Right lobe of liver (tissue), 6 donors: Measurements from ENCODE around the gene CWC15. TPM values are rescaled to one million over a fixed set of nuclear protein-coding genes. Genes with fewer than 3 reads are reported as not detected.

ENCODE experiments used
- ATAC-seq, 4 donors: fragments of 200-7000 bp; cut with Tn5 transposase; one replicate each; pipeline ENCODE4 v1.9.1; 2020; ENCODE audit warnings: mild to moderate bottlenecking in 4 of 4, moderate library complexity in 4 of 4
- DNase-seq, 3 donors: peaks; one replicate each; pipeline ENCODE4 v3.0.0-alpha.2; 2020
- H3K27ac ChIP-seq, 3 donors: fragments of 200-600 bp; one replicate each; pipeline ENCODE4 v1.8.0; 2022
- H3K27me3 ChIP-seq, 2 donors: fragments of 200-600 bp; one replicate each; pipeline ENCODE4 v1.8.0; 2022
- H3K36me3 ChIP-seq, 4 donors: fragments of 200-600 bp; sonication (generic) in 1 of 4; one replicate each; pipeline versions ENCODE4 v1.5.1 to v1.8.0; 2017 to 2022; ENCODE audit warnings: control low read depth in 1 of 4
- H3K4me1 ChIP-seq, 4 donors: fragments of 200-600 bp; sonication (generic) in 1 of 4; one replicate each; pipeline versions ENCODE4 v1.5.1 to v1.8.0; 2017 to 2022; ENCODE audit warnings: control low read depth in 1 of 4
- H3K4me3 ChIP-seq, 3 donors: fragments of 200-600 bp; one replicate each; pipeline ENCODE4 v1.8.0; 2022
- H3K9me3 ChIP-seq, 4 donors: fragments of 200-600 bp; sonication (generic) in 1 of 4; one replicate each; pipeline versions ENCODE4 v1.5.1 to v1.8.0; 2017 to 2022; ENCODE audit warnings: control low read depth in 1 of 4
- POLR2A ChIP-seq: fragments of 450-650 bp; IDR thresholded peaks from one replicate; pipeline ENCODE4 v1.6.1; 2017; ENCODE audit warnings: antibody characterized with exemption, mild to moderate bottlenecking
- WGBS: methylation state at CpG from one replicate; pipeline ENCODE4 v1.1.6; 2018; ENCODE audit warnings: low coverage, low lambda C conversion rate; ENCODE audit not compliant: insufficient coverage; ENCODE audit errors: missing lambda C conversion rate; 5-methylcytosine and 5-hydroxymethylcytosine counted together
- intact Hi-C, 2 donors: fragments of 100-400 bp; cut with DNase I; formaldehyde crosslinking; loops; one replicate each; pipeline versions ENCODE4 v1.11.2 to v1.14.1; 2022
- total RNA-seq, 6 experiments: library from RNA; depleted of rRNA in 2 of 6; stranded (reverse); fragments of >200 nt in 2 of 6; fragmentation: NEBNext Ultra II Directional in 3 of 6; extraction: Animal tissue kit (Norgen Biotek cat#: 25700) in 3 of 6; gene quantifications; one replicate each; pipeline versions ENCODE4 v1.1.0 to v1.2.4, GENCODE V29; 2016 to 2023
- TF ChIP-seq, protein P1 (sequence below), 4 donors: fragments of 200-600 bp in 3 of 4; fragments of 450-650 bp in 1 of 4; IDR thresholded peaks; one replicate each; pipeline versions ENCODE4 v1.5.1 to v1.8.0; 2016 to 2022; ENCODE audit warnings: antibody characterized with exemption in 4 of 4, mild to moderate bottlenecking in 2 of 4
- donor health status: DM: no; HTN: yes; CAD: no.
- donor health status: DM: no; HTN: no; CAD: no.
- donor health status: DM: no; HTN: no; CAD: no.
- donor health status: DM: no; HTN: yes; CAD: no.
- donor health status: DM: no; HTN: yes; CAD: no.

Gene CWC15
- total RNA-seq, 6 experiments from 2014 or later = 23.5 to 31.0 (median 26.7) TPM

DNA sequence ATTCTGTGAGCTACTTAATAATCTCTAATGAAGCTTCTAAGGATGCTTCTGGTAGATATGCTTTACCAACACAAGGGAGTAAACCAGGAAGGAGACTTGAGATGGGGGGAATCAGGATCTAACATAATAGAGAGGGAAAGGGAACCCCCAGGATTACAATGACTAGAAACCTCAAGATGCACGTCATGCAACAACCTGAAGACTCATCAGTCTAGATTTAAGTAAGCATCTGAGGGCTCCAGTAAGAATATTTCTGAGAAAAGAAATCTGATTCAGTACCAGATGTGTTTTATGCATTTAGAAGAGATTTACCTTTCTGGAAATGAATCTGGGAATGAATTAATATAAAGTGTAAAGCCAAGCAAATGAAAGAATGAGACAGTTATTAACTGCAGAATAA lies 15.4 kb upstream of the CWC15 start:
- WGBS = 50% methylated on average over 1 of the region's 1 CpG
- ATAC-seq (no peak), DNase-seq (no peak)
- no peaks in the 10 kb centered on the region for H3K9me3 ChIP-seq
- no peaks in the 10 kb centered on the region for H3K36me3 ChIP-seq
- H3K4me3 ChIP-seq = no peak overlapping the region
- no peaks in the 10 kb centered on the region for H3K4me1 ChIP-seq
- intact Hi-C loops = no loop called here
- no peak overlapping the region for H3K27ac ChIP-seq
- H3K27me3 ChIP-seq = no peaks in the 10 kb centered on the region
- TF ChIP-seq POLR2A = no peak
- TF ChIP-seq, protein P1, sequence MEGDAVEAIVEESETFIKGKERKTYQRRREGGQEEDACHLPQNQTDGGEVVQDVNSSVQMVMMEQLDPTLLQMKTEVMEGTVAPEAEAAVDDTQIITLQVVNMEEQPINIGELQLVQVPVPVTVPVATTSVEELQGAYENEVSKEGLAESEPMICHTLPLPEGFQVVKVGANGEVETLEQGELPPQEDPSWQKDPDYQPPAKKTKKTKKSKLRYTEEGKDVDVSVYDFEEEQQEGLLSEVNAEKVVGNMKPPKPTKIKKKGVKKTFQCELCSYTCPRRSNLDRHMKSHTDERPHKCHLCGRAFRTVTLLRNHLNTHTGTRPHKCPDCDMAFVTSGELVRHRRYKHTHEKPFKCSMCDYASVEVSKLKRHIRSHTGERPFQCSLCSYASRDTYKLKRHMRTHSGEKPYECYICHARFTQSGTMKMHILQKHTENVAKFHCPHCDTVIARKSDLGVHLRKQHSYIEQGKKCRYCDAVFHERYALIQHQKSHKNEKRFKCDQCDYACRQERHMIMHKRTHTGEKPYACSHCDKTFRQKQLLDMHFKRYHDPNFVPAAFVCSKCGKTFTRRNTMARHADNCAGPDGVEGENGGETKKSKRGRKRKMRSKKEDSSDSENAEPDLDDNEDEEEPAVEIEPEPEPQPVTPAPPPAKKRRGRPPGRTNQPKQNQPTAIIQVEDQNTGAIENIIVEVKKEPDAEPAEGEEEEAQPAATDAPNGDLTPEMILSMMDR (IDR thresholded peaks at IDR 0.05) = no peak

DNA sequence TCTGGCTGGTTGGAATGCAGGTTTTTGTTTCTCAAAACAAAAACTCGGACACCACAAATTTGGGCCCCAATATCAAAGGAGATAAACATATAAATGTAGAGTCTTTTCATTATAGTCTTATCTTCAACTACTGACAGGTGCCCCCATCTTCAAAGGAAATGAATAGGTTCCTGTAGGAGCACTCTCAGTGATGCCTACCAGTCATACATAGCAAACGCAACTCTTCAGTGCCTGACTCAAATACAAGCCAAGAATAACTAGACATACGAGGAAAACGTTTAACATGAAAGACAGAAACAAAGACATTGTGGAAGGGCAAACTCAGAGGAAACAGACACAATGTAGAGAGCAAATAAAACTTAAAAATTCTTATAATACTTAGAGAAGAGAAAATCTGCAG lies 14.0 kb upstream of the CWC15 start:
- no peaks in the 10 kb centered on the region for H3K27me3 ChIP-seq
- no peak overlapping the region for H3K4me3 ChIP-seq
- TF ChIP-seq, protein P1 (IDR thresholded peaks at IDR 0.05) = no peak
- TF ChIP-seq POLR2A = no peak
- WGBS = 59% methylated on average over 4 of the region's 4 CpGs
- H3K9me3 ChIP-seq = no peaks in the 10 kb centered on the region
- H3K4me1 ChIP-seq = no peaks in the 10 kb centered on the region
- ATAC-seq (no peak), DNase-seq (no peak)
- intact Hi-C loops = no loop called here
- H3K36me3 ChIP-seq = no peaks in the 10 kb centered on the region
- H3K27ac ChIP-seq = no peak overlapping the region

DNA sequence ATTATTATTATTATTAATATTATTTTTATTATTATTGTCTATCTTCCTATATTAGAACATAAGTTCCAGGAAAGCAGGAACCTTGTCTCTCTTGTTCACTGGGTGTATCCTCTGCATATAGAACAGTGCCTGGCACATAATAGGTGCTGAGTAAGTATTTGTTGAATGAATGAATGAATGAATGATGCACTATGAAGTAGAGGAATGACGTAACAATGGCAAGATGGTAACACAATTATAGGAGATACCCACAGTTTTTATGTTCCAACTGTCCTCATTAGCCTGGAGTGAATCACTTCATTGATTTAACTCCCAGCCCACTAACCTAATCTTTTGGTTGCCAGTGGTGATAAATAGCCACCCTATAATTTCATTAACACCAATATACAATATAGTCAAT lies 2.2 kb upstream of the CWC15 start:
- ATAC-seq (no peak), DNase-seq (no peak)
- Histone ChIP-seq H3K4me3 (no peak overlapping the region), H3K9me3 (no peaks in the 10 kb centered on the region), H3K4me1 (peaks cover 0 to 10% (median 6%) of the 10 kb centered on the region in 4 donors), H3K27ac (no peak overlapping the region), H3K27me3 (no peaks in the 10 kb centered on the region), H3K36me3 (peaks cover 0 to 14% (median 5%) of the 10 kb centered on the region in 4 donors)
- WGBS = 100% methylated on average over 1 of the region's 1 CpG
- intact Hi-C loops = no loop called here
- TF ChIP-seq, protein P1 (IDR thresholded peaks at IDR 0.05) = no peak
- TF ChIP-seq POLR2A = no peak

DNA sequence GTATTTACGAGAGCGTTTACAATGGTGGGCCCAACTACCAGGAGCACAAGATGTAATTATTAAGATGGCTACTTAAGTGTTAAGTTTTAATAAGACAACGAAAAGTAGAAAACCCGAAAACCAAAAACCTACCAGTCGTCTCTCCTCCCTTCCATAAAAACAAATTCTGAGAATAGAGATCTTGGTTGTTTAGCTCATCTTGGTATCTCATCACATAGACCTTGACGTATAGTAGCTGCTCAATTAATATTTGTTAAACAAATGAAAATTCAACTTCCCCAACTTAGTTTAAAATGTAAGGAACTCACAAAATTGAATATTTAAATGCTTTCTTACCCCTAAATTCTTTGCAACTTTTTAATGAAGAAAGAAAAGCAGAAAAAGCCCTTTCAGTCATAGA lies 822 bp upstream of the CWC15 start:
- TF ChIP-seq POLR2A = no peak
- TF ChIP-seq, protein P1 (IDR thresholded peaks at IDR 0.05) = no peak
- peak overlapping the region; percentile 71 to 90 (median 76) for H3K4me3 ChIP-seq
- no peak overlapping the region for H3K27ac ChIP-seq
- H3K27me3 ChIP-seq = no peaks in the 10 kb centered on the region
- 47% methylated on average over 6 of the region's 6 CpGs for WGBS
- DNase-seq = no peak
- intact Hi-C loops = no loop called here
- H3K36me3 ChIP-seq = peaks cover 5 to 29% (median 16%) of the 10 kb centered on the region in 4 donors
- no peaks in the 10 kb centered on the region for H3K9me3 ChIP-seq
- no peak for ATAC-seq
- H3K4me1 ChIP-seq = peaks cover 0 to 10% (median 6%) of the 10 kb centered on the region in 4 donors

DNA sequence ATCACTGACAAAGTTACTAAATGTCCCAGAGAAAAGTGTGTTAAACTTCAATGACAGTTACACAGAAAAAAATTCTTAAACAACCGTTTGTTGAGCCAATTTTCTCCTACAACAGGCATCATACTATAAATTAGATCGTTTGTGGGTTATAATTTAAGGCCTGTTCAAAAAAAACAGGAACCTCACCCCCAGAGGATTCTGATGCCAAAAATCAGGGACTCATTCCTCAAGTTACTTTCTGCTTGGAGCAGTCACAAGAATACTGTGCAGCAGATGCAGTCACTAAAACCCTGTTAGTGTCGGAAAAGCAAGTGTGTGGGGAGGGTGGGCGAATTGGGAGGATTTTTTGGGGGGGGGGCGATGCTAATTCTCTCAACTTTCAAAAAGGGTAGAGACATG lies 657 bp downstream of the CWC15 start:
- TF ChIP-seq, protein P1 (IDR thresholded peaks at IDR 0.05) = no peak
- 3% methylated on average over 5 of the region's 5 CpGs for WGBS
- Histone ChIP-seq H3K36me3 (peaks cover 5 to 43% (median 27%) of the 10 kb centered on the region in 4 donors), H3K4me1 (peaks cover 0 to 10% (median 6%) of the 10 kb centered on the region in 4 donors), H3K4me3 (peak overlapping the region; percentile 71 to 90 (median 76)), H3K27ac (no peak overlapping the region), H3K27me3 (no peaks in the 10 kb centered on the region), H3K9me3 (no peaks in the 10 kb centered on the region)
- ATAC-seq (no peak), DNase-seq (no peak)
- intact Hi-C loops = no loop called here
